Stimulated activated CD8-positive, alpha-beta memory T cell treated with anti-CD3 and anti-CD28 coated beads, Interleukin-12 subunit alpha, Interleukin-12 subunit beta, amount 100 ng/mL, for 4 hours (primary cell): ENCODE results near the gene SPATA31A3.
"Not testable (repeated sequence)": the region's sequence is repeated elsewhere in the genome, so short reads cannot be mapped to it uniquely, and the experiment has no call there.

Experiments used
- DNase-seq: peaks from one replicate; pipeline ENCODE4 v3.0.0-alpha.2; 2020; ENCODE audit warnings: low read depth

SPATA31A3 gene

GRCh38 chr9:66992450-66992849 lies at the start of gene SPATA31A3:
SPATA31A3 (minus strand) TSS chr9:66992550; CDS start chr9:66992521, 29 bp downstream.
- not testable (repeated sequence) for DNase-seq

DNA sequence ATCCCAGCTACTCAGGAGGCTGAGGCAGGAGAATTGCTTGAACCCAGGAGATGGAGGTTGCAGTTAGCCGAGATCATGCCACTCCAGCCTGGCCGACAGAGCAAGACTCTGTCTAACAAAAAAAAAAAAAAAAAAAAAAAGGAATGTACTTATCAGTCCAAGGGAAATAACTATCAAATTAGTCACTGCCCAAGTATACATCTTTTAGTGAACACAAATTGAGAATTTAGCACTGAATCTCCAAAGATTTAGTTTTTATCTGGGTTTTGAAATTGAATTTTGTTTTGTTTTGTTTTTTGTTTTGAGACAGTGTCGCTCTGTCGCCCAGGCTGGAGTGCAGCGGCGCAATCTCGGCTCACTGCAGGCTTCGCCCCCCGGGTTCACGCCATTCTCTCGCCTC lies 39.8 kb downstream of the SPATA31A3 start:
- DNase-seq, result not testable (repeated sequence)

GRCh38 chr9:66942400-66943155 lies 49.8 kb downstream of the SPATA31A3 start:
- DNase-seq, result not testable (repeated sequence)

DNA sequence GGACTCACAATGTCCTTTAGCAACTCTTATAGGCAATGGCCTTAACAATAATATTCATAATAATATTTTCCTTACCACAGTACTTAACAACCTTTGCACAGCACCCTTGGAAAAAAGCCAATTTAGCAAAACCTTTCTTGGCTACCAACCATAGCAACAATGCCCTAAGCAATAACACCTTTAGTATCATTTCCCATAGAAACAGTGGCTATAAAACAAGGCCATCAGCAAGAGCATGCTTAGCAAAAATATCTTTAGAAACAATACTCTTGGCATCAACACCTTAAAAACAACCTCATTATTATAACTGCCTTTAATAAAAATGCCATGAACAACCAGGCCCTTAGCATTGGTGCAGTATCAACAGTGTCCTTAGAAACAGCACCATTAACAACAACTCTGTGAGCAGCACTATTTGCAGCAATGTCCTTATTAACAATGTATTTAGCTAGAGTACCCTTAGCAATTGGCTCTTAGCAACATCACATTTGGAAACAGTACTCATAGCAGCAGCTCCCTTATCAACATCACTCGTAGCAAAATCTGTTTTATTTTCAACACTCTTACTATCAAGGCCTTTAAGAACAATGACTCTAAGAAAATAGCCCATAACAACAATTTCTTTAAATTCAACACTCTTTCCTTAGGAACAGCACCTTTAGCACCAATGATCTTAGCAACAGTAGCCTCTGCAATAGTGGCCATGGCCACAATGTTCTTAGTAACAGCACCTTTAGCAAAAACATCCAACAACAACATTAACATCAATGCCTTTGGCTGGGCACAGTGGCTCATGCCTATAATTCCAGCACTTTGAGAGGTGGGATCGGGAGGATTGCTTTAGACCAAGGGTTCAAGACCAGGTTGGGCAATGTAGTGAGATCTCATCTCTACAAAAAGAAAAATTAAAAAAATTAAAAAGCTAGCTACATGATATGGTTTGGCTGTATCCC lies 52.2 kb downstream of the SPATA31A3 start:
- not testable (repeated sequence) for DNase-seq

DNA sequence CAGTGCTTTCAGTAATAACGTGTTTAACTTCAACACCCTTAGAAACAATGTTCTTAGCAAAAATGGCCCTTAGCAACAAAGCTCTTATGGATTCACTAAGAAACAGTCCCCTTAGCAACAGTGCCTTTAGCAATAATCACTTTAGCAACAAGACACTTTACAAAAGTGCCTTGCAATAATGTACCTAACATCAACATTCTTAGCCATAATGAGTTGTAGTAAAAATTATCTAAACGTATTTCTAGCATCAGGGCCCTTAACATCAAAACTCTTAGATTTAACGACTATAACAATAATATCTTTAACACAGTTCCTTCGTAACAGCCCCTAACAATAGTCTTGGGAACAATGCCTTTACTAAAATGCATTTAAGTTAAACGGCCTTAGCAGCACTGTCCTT lies 54.0 kb downstream of the SPATA31A3 start:
- not testable (repeated sequence) for DNase-seq

DNA sequence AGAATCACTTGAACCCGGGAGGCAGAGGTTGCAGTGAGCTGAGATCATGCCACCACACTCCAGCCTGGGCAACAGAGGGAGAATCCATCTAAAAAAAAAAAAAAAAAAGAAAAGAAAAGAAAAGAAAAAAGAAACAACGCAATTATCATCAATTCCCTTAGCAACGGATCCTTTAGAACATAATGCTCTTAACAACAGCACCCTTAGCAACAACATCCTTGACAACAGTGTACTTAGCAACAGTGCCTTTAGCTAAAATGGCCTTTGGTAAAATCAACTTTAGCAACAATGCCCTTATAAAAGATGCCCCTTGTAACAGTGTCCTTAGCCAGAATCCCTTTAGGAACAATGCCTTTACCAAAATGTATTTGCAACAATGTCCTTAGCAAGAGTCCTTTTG lies 54.7 kb downstream of the SPATA31A3 start:
- DNase-seq, result not testable (repeated sequence)
